Stimulated activated CD4-positive, alpha-beta T cell treated with anti-CD3 and anti-CD28 coated beads, TNF-alpha, amount 100 ng/mL, for 24 hours (primary cell): Measurements from ENCODE around the gene SMIM36.
"Not testable (repeated sequence)": the region's sequence is repeated elsewhere in the genome, so short reads cannot be mapped to it uniquely, and the experiment has no call there.

ENCODE experiments used
- DNase-seq, 3 experiments: peaks; one replicate each; pipeline ENCODE4 v3.0.0-alpha.2; 2020; ENCODE audit warnings: low read depth in 3 of 3

The SMIM36 gene

DNA sequence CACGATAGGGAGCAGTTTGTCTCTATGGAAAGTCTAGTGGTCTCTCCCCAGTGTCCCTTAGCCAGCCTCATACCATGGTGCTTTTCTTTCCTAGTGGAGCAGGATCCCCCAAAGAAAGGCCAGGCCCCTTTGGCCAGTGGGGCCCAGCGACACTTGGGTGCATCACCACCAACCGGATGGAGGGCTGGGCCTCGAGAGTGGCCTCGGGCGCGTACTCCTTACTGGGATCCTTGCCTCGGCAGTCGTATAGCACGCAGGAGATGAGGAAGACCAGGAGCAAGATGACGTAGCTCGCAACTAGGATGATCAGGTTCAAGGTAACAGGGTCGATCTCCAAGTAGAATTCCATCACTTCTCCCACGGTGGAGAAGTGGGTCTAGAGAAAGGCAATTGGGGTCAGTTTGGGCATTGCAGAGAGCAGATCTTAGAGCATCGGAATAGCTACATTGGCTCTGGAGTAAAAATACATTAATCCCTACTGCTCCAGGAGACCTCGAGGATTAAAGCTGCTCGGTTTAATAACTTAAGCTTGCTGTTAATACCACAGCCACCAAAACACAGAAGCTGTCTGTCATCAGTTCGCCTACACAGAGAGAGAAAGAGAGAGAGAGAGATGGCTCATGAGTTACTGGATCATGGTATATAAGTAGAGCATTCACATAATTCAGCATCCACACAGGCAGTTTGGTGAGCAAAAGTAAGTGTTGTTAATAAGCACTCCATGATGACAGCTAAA, at the start of gene SMIM36:
Gene SMIM36, minus strand, starts transcription at position 467 of the 736 bp plus-strand sequence.
- DNase-seq, result no peak

DNA sequence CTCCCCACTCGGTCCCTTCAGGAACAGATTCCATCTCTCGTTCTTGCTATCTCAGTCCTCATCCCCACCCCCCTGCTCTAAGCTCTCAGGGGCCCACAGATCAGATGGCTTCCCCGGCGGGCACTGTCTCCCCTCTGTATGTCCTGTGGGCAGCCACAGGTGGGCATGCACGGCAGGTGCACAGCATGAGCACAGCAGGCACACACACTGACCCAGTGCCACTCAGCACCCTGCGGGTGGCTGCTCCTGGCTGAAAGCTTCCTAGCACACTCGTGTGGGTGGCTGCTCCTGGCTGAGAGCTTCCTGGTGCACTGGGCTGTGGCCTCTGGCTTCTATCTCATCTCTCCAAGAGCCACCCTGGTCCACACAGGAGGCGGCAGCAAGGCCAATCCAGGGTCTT, 44.5 kb upstream of the SMIM36 start:
- no peak for DNase-seq

DNA sequence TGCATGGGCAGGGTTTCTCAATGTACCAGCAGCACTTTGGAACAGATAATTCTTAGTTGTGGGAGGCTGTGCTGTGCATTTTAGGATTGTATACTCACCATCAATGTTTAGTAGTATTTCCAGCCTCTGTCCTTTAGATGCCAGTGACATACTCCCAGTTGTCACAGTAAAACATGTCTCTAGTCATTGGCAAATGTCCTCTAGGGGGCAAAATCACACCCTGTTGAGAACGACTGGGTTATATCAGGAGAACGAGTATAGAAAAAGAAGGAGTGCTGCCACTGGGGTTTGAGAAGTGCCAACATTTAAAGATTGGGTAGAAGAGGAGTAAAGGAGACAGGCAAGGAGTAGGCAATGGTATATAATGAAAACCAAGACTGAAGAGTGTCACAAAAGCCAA, 37.9 kb upstream of the SMIM36 start:
- no peak for DNase-seq

DNA sequence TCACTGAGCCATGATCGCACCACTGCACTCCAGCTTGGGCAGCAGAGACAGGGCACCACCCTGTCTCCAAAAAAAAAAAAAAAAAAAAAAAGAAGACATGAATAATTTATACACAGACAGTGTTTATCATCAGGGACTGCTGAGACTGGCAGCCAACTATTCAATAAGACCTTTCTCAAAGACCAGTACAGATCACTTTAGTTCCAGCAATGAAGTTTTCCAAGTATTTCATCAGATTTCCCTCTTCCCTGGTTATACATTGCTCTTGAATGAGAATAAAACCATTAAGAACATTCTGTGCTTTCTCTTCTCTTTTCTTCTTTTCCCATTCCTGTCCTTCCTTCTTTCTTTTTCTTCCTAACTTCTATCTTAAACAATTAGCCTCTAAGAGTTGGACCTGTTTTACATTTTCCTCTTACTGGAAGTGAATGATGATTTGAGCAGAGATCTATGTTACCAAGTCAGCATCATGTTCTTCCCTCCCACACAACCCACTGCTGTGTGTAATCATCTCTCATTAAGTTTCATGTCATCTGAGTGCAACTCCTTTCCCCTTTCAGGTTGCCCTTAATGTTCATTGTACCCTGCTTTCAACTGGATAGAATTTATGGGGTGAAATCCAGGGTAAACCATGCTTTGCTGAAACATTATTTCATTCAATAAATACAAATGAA, 35.9 kb upstream of the SMIM36 start:
- DNase-seq, result no peak

DNA sequence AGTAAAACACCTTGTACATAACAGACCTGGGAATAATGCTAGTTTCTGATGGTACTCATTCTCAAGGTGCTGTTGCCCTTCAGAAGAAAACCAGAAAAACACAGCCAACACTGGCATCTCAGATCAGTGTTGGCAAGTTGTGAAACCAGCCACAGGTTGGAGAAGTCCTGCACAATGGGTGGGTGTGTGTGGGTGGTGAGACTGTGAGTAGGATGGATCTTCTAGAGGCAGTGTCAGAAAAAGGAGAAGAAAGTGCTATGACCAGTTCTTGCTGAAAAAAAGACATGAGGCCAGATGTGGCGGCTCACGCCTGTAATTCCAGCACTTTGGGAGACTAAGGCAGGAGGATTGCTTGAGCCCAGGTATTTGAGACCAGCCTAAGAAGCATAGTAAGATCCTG, 35.2 kb upstream of the SMIM36 start:
- DNase-seq, result no peak

DNA sequence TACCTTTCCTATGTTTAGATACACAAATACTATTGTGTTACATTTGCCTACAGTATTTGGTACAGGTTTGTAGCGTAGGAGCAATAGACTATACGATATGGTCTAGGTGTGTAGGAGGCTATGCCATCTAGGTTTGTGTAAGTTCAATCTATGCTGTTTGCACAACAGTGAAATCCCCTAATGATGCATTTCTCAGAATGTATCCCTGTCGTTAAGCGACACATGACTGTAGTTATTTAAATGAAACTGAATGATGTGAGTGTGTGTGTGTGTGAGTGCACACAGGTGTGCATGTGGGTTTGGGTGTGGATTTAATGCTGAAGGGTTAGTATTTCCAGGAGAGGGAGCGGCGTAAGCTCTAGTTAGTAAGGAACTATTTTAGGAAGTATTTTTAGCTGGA, 34.6 kb upstream of the SMIM36 start:
- no peak for DNase-seq

DNA sequence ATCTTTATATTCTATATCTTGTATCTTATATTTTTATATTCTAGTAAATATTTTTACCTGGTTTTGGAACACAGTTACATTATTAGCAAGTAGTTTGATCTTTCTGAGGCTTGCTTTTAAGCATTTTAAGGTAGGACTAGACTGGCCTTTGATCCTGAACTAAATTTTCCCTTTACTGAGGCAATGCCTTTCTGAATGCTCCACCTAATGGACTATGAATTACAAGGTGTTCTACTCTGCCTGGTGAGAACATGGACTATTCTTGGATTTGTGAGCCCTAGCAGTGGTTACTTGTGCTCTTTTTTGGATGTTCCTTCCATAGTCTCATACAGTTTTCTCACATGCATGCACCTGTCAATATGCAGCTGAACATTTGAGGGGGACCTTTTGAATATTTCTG, 32.5 kb upstream of the SMIM36 start:
- DNase-seq, result no peak

DNA sequence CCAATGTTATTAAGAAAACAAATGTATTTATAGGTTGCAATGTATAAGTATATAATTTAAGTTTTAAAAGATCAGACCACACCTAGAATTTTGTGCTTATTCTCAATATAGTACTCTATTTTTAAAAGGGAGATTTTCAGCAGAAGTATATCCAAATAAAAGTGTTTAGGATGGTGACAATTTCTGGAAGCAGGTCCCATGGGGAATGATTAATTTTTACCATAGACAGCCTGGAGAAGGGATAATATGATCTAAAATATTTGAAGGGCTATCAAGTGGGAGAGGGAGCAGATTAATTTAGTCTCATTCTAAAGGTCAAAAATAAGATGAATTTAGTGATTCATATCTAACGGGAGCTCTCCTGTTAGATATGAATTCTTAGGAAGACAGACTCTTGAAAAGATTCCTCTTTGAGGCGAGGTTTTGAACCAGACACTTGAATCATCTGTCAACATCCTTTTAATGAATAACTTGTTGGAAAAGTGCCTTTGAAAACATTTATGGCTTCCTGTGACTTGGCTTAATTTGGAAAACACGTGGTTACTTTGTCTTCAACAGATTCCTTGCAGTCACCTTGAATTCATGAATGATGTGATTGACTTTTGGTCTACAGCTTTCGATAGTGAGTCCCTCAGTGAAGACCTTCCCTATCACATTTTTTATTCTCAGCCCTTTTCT, 29.3 kb upstream of the SMIM36 start:
- DNase-seq, result no peak

DNA sequence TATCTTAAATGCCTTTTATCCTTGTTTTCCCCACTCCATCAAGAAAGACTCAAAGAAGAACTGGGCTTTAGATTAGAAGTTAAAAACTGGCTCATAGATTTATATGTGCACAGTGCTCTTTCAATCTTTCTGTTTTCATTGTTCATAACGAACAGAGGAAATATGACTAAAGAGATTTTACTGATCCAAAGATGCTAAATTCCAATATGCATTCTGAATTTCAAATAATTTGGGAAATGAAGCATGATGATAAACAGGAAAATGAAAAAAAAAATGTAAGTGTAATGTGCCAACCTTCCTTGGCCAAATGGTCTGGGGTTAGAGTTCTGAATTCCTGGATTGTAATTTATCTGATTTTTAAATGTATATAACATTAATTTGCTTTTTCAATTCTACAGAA, 25.0 kb upstream of the SMIM36 start:
- DNase-seq, result no peak

DNA sequence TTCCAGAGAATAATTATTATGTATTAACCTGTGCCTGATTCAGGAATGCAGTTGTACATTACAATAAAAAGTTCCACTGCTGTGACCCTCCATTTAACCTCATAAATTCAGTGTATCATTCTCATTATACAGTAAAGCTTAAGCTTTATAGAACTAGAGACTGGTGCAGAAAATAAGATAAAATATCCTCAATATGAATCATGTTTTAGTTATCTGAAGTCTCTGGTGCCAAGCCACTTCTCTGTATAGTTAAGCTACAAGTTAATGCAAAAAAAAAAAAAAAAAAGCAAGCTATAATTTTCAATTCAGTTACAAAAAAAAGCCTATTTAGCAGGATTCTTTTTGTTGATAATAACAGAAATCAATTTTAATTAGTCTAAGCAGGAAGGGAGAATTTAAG, 22.4 kb upstream of the SMIM36 start:
- DNase-seq, result no peak

DNA sequence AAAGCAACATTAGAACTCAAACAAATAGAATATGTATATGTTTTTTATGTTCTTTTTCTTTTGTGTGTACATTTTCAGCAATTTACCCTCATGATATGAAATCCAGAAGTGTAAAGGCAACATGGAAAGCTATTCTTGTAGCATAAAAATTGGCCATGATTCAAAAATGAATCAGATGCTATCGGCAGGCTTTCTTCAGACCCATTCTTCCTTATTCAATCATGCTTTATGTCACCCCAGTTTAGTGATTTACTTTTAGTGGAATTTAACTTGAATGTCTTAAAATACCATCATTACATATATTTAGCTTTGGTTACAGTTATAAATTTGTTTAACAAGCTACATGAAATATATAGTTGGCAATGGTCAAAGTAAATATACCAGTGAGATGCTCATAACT, 21.4 kb upstream of the SMIM36 start:
- DNase-seq, result no peak

DNA sequence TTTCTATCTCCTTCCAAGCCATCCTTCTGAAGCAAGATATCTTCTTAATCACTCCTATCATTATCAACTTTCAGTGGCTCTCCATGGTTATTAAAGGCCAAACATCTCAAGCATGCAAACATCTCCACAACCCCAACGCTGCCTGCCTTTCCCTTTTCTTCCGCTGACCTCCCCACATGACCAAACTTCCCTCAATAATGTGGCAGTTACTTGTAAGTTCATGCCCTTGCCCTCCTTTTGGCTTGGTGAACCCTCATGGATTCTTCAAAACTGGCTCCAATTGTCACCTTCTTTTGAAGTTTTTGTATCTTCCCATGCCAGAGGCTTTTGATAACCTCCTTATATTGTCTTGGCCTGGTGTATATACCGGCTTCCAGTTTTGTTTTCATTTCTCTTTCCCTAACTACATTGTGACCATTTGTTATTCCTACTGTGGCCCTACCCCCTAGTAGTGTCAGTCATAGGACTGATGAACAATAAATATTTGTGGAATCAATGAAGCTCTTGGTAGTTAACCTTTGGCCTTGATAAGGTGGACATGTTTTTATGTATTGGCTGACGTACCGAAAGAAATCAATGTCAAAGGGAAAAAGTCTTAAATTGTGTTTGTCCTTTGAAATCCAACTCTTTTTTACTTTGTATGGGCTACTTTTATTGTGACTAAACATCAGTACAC, 19.9 kb upstream of the SMIM36 start:
- DNase-seq, result no peak

DNA sequence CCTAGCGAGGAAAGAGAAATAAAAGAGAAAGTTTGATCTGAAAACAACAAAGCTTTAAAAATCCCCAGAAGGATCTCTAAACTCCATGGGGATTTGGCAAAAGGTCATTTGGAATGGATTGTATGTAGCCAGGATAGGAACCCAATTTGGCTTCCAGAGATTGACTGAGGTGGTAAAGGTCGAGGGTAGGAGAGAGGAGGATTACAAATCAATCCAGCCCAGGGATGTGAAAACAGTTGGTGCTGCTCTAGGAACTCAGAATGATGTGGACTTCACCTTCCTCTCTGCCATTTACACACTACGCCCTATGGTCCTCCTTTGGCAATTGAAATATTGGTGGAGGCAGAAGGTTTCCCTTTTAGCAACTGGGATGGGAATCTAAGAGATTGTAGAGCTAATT, 18.8 kb upstream of the SMIM36 start:
- no peak for DNase-seq

DNA sequence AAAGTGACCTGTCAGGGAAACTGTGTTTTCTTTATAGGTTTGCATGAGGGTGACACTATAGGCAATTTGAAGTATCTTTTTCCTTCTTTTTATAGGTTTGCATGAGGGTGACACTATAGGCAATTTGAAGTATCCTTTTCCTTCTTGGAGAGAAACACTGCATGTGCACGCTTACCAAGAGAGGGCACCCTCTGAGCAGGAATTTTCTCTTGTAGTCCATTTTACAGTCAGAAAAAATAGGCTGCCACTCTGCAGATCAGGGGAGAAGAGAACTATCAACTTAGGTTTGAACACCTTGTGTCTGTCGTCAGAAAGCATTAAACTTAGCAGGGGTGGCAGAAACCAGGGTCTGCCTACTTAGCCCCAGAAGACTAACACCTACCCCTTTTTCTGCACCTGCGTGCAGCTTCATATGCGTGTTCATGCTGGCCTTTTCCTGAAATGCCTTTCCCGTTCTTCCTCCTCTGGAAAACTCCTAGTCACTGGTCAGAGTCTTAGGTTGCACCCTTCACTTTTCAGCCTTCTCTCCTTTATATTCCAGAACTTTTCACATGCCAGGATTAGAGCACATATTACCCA, 16.4 kb upstream of the SMIM36 start:
- DNase-seq, result no peak

DNA sequence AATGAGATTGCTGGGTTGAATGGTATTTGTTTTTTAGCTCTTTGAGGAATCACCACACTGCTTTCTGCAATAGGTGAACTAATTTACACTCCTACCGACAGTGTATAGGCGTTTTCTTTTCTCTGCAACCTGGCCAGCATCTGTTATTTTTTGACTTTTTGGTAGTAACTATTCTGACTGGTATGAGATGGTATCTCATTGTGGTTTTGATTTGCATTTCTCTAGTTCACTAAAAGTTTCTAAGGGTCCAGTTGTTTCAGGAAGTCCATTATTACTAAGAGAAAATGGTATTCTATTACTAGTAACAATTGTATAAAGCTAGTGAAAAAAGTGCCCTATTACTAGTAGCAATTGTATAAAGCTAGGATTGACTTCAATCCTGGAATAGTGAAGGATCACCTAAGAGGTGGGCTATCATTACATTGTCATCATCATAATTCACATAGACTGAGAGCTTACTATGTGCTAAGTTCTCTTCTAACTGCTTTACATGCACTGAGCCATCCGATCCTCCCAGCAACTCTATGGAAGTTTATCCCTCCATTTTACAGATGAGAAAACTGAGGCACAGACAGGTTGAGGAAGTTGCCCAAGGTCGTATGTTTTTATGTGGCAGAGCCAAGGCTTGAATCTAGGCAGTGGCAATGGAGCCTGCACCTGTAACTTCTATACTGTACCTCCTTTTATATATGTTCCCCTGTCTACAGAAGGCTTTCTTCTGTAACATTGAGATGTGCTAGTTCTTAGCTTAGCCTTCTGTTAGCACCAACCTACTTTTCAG, 13.4 kb upstream of the SMIM36 start:
- no peak for DNase-seq

DNA sequence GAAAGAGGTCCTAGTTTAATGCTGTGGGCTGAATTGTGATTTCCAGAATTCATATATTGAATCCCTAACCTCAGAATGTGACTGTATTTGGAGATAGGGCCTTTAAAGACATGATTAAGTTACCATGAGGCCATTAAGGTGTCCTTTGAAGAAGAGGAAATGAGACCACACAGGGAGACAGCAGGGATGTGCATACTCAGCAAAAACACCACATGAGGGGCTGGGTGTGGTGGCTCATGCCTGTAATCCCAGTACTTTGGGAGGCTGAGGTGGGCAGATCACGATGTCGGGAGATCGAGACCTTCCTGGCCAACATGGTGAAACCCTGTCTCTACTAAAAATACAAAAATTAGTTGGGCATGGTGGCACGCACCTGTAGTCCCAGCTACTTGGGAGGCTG, 11.8 kb upstream of the SMIM36 start:
- DNase-seq, result not testable (repeated sequence)

DNA sequence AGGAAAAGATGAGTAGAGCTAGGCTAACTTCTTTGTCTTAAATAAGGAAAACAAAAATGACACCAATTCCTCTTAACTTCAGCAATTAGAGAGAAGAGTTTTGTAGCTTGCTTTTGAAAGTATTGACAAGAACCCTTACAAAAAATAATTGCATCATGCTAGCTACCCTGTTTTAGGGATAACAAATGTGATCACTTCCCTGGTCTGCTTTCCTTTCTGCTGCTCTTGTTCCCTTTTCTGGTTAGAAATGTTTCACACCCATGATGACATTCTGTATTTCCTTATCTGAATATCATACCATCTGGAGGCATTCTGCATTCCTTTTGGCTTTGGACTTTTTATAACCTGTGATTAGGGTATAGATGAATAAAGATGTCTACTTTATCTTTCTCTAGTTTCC, 9.9 kb upstream of the SMIM36 start:
- no peak for DNase-seq

DNA sequence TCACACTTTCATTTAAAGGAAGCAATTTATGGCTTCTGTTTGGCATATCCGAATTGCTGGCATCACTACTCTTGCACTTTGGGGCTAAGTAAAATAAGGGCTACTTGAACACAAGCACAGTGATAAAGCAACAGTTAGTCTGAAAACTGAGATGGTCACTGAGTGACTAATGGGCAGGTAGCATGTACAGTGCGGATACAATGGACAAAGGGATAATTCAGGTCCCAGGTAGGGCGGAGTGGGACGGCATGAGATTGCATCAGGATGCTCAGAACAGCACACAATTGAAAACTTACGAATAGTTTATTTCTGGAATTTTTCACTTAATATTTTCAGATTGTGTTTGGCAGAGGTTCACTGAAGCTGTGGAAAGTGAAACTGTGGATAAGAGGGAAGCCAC, 9.2 kb upstream of the SMIM36 start:
- DNase-seq, result no peak

DNA sequence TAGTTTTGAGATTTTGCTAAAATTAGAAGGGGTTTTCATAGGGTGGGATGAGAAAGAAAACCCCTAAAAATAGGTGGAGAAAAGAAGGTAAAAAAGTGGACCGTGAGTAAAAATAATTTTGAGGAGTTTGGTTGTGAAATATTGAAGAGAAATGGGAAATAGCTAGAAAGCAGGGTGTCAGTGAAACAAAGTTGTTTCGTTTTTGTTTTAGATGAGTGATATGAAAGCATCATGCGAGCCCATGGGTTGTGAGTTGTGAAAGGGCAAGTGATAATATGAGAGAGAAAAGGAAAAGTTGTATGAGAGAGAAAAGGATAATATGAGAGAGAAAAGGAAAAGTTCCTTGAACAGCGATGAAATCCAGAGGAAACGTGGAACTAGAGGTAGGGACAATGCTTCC, 7.3 kb upstream of the SMIM36 start:
- DNase-seq, result no peak

DNA sequence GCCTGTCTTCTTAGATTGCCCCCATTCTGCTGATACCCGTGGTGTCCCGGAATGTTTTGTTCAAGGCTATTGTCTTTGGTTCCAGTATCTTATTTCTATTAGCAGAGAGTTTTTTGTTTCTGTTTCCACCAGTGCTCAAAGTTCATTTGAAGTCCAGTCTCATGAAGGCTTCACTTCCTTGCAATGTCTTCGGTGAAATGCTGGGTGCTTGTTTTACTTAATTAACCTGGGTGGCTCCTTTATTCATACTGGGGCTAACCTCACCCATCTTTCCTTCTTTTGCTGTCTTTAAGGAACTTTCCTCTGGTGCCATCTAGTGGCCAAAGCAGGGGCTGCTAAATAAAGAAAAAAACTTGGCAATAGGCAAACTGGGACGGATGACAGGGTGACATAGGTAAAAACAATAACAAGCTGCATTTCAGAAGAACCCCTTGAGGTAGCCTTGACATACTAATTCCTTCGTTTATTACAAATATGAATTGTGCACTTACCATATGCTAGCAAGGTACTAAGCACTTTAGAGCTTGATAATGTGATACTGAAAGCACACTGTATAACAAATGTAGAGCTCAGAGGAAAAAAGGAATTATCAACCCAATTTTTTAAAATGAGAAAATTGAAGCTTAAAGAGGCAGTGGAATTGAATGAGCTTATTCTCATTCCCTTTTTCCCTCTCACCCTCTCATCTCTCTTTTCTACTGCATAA, 2.8 kb upstream of the SMIM36 start:
- DNase-seq, result peak; percentile 53 to 64 (median 57)

DNA sequence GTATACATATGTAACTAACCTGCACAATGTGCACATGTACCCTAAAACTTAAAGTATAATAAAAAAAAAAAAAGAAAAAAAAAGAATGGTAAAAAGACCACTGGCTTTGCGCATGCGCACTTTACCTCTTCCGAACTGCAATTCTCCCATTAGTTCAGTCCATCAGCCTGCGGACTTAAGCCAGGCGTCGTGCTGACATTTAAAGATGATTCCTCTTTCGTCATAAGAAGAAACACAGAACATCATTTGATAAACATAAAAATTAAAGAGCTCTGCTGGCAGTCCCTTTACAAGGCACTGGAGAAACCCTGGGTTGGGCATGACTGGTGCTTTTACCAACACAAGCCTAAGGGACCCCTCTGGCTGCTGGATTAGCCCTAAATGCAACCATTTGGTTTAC, 3.6 kb downstream of the SMIM36 start:
- DNase-seq, result not testable (repeated sequence)
